SIG-M5 treated with dmso at 0.1 percent for 504 hours (cell line): Measurements from ENCODE around the gene NBPF8.
"Not testable (repeated sequence)": the region's sequence is repeated elsewhere in the genome, so short reads cannot be mapped to it uniquely, and the experiment has no call there.

Experiments used
- DNase-seq: peaks from one replicate; lab custom pipeline; 2025; ENCODE audit not compliant: unreplicated experiment; lab: John Stamatoyannopoulos, UW

NBPF8 gene

GRCh38 chr1:120414911-120415480 lies at the start of gene NBPF8:
Gene NBPF8, plus strand, starts transcription at chr1:120415035. Its CDS starts 21,488 bp downstream, at chr1:120436523.
- peak; percentile 28 for DNase-seq

- DNase-seq, result not testable (repeated sequence)
These were observed 47.1 kb upstream of the NBPF8 start for GRCh38 chr1:120367709-120368108.

GRCh38 chr1:120386651-120387050 lies 28.2 kb upstream of the NBPF8 start:
- DNase-seq, result not testable (repeated sequence)

- DNase-seq, result not testable (repeated sequence)
These were observed 26.2 kb upstream of the NBPF8 start for GRCh38 chr1:120388597-120389126.

- not testable (repeated sequence) for DNase-seq
These were observed 23.5 kb upstream of the NBPF8 start for GRCh38 chr1:120391365-120391764.

GRCh38 chr1:120393316-120394232 lies 21.3 kb upstream of the NBPF8 start:
- not testable (repeated sequence) for DNase-seq

- not testable (repeated sequence) for DNase-seq
These were observed 9.5 kb upstream of the NBPF8 start for GRCh38 chr1:120405348-120405747.

- not testable (repeated sequence) for DNase-seq
These were observed 384 bp upstream of the NBPF8 start for GRCh38 chr1:120414451-120414850.

- DNase-seq, result not testable (repeated sequence)
These were observed 692 bp downstream of the NBPF8 start for GRCh38 chr1:120415492-120415961.

GRCh38 chr1:120425063-120425462 lies 10.2 kb downstream of the NBPF8 start:
- not testable (repeated sequence) for DNase-seq

GRCh38 chr1:120431626-120432025 lies 16.8 kb downstream of the NBPF8 start:
- DNase-seq, result not testable (repeated sequence)

- DNase-seq, result not testable (repeated sequence)
These were observed 19.0 kb downstream of the NBPF8 start for GRCh38 chr1:120433831-120434230.

- DNase-seq, result not testable (repeated sequence)
These were observed 34.3 kb downstream of the NBPF8 start for GRCh38 chr1:120449124-120449523.
